ENCODE data around the gene HNRNPLL. TPM values are rescaled to one million over a fixed set of nuclear protein-coding genes. Genes with fewer than 3 reads are reported as not detected.
A peak's percentile ranks its signal among the peaks of the same experiment; 100 is the strongest.

HNRNPLL gene
- total RNA-seq, 1 experiment from 2014 or later = 59.4 TPM

- H3K4me3 Mint-ChIP-seq (ENCODE audit: unreplicated experiment) = no peak overlapping the region
- TF ChIP-seq CTCF (IDR thresholded peaks at IDR 0.05; ENCODE audit: insufficient read depth in 1 of 2, low read depth in 1 of 2, low read length in 1 of 2, severe bottlenecking in 1 of 2, unreplicated experiment in 1 of 2) = no peak
- Histone ChIP-seq H3K27me3 (replicated peaks; ENCODE audit: control insufficient read depth, insufficient read depth, low read length) (no peaks in the 10 kb centered on the region), H3K9me3 (no peaks in the 10 kb centered on the region), H3K4me3 (ENCODE audit: low read depth, low read length) (no peak overlapping the region), H3K4me1 (0 out of 2 replicates have a peak, but pooled peaks cover 4% of the 10 kb centered on the region), H3K36me3 (ENCODE audit: control insufficient read depth, insufficient read depth, low read length) (no peaks in the 10 kb centered on the region)
- H3K4me1 Mint-ChIP-seq (ENCODE audit: low read depth, unreplicated experiment) = no peaks in the 10 kb centered on the region
- no peaks in the 10 kb centered on the region for H3K9me3 Mint-ChIP-seq (ENCODE audit: unreplicated experiment)
- intact Hi-C loops (cut with micrococcal nuclease; ENCODE audit: unreplicated experiment) = no loop called here
- ChIA-PET CTCF (no interaction called here), POLR2A (no interaction called here)
- DNase-seq = no peak
- no peaks in the 10 kb centered on the region for H3K27me3 Mint-ChIP-seq (ENCODE audit: insufficient read depth, unreplicated experiment)
- H3K36me3 Mint-ChIP-seq (ENCODE audit: insufficient read depth, unreplicated experiment) = no peaks in the 10 kb centered on the region
- H3K27ac Mint-ChIP-seq (ENCODE audit: unreplicated experiment) = peak overlapping the region; percentile 57
- no TSS peak for BruUV-seq (replicated peaks)
Measured at GRCh38 chr2:38515155-38516074, 87.3 kb downstream of the HNRNPLL start.

GRCh38 chr2:38514603-38515154, 88.0 kb downstream of the HNRNPLL start:
- H3K9me3 ChIP-seq = no peaks in the 10 kb centered on the region
- Mint-ChIP-seq H3K36me3 (ENCODE audit: insufficient read depth, unreplicated experiment) (no peaks in the 10 kb centered on the region), H3K4me1 (ENCODE audit: low read depth, unreplicated experiment) (no peaks in the 10 kb centered on the region), H3K27ac (ENCODE audit: unreplicated experiment) (no peak overlapping the region), H3K27me3 (ENCODE audit: insufficient read depth, unreplicated experiment) (no peaks in the 10 kb centered on the region), H3K9me3 (ENCODE audit: unreplicated experiment) (no peaks in the 10 kb centered on the region), H3K4me3 (ENCODE audit: unreplicated experiment) (no peak overlapping the region)
- TF ChIP-seq CTCF (IDR thresholded peaks at IDR 0.05; ENCODE audit: insufficient read depth in 1 of 2, low read depth in 1 of 2, low read length in 1 of 2, severe bottlenecking in 1 of 2, unreplicated experiment in 1 of 2) = no peak
- intact Hi-C loops (cut with micrococcal nuclease; ENCODE audit: unreplicated experiment) = no loop called here
- POLR2A ChIA-PET = no interaction called here
- H3K4me1 ChIP-seq = 0 out of 2 replicates have a peak, but pooled peaks cover 4% of the 10 kb centered on the region
- BruUV-seq (replicated peaks) = no TSS peak
- no peak overlapping the region for H3K4me3 ChIP-seq (ENCODE audit: low read depth, low read length)
- DNase-seq = no peak
- H3K27me3 ChIP-seq (replicated peaks; ENCODE audit: control insufficient read depth, insufficient read depth, low read length) = no peaks in the 10 kb centered on the region
- CTCF ChIA-PET = no interaction called here
- no peaks in the 10 kb centered on the region for H3K36me3 ChIP-seq (ENCODE audit: control insufficient read depth, insufficient read depth, low read length)

GRCh38 chr2:38512211-38512610, 90.5 kb downstream of the HNRNPLL start:
- Mint-ChIP-seq H3K27ac (ENCODE audit: unreplicated experiment) (no peak overlapping the region), H3K9me3 (ENCODE audit: unreplicated experiment) (no peaks in the 10 kb centered on the region), H3K36me3 (ENCODE audit: insufficient read depth, unreplicated experiment) (no peaks in the 10 kb centered on the region), H3K4me1 (ENCODE audit: low read depth, unreplicated experiment) (no peaks in the 10 kb centered on the region), H3K4me3 (ENCODE audit: unreplicated experiment) (no peak overlapping the region), H3K27me3 (ENCODE audit: insufficient read depth, unreplicated experiment) (no peaks in the 10 kb centered on the region)
- BruUV-seq (replicated peaks) = no TSS peak
- Histone ChIP-seq H3K4me1 (0 out of 2 replicates have a peak, but pooled peaks cover 4% of the 10 kb centered on the region), H3K9me3 (no peaks in the 10 kb centered on the region), H3K36me3 (ENCODE audit: control insufficient read depth, insufficient read depth, low read length) (no peaks in the 10 kb centered on the region), H3K27me3 (replicated peaks; ENCODE audit: control insufficient read depth, insufficient read depth, low read length) (no peaks in the 10 kb centered on the region), H3K4me3 (ENCODE audit: low read depth, low read length) (no peak overlapping the region)
- intact Hi-C loops (cut with micrococcal nuclease; ENCODE audit: unreplicated experiment) = no loop called here
- no peak for DNase-seq
- ChIA-PET POLR2A (no interaction called here), CTCF (interaction anchor here (0.8 kb wide), 1 partner anchor 197 kb away, joined by 3 read pairs; no protein-coding TSS in a partner anchor)
- TF ChIP-seq CTCF (IDR thresholded peaks at IDR 0.05; ENCODE audit: insufficient read depth in 1 of 2, low read depth in 1 of 2, low read length in 1 of 2, severe bottlenecking in 1 of 2, unreplicated experiment in 1 of 2) = no peak

Other genes starting within 250 kb of the HNRNPLL start
- gene ATL2, start 225.7 kb downstream of the HNRNPLL start, total RNA-seq (2022) = 107 and 113 TPM in 2 replicates
- gene GALM, start 63.2 kb upstream of the HNRNPLL start, total RNA-seq (2022) = 48.5 and 48.7 TPM in 2 replicates
- 224 and 233 TPM in 2 replicates for gene SRSF7, start 148.4 kb upstream of the HNRNPLL start, total RNA-seq (2022)
- gene GEMIN6, start 175.3 kb upstream of the HNRNPLL start, total RNA-seq (2022) = 21.3 and 24.2 TPM in 2 replicates

All from Caco-2 (cell line).